Posterior cingulate gyrus (tissue), 11 donors: Measurements from ENCODE around the gene ARPC2.
A peak's percentile ranks its signal among the peaks of the same experiment; 100 is the strongest.

Experiments used
- DNase-seq, 10 donors: peaks; one replicate each; pipeline versions ENCODE4 v3.0.0 to v3.0.0-alpha.2; 2020 to 2021; ENCODE audit warnings: mixed read lengths in 3 of 10
- intact Hi-C: fragments of 100-400 bp; cut with DNase I; formaldehyde crosslinking; loops from one replicate; pipeline ENCODE4 v1.15.1; 2023

Gene ARPC2

GRCh38 chr2:218267259-218267658 is 50.3 kb downstream of the ARPC2 start:
- intact Hi-C loops = no loop called here
- peak in 3 of 10 donors; percentile 6 to 46 (median 25) for DNase-seq

- peak; percentile 100 for DNase-seq
- intact Hi-C loops = loop anchor here (1.0 to 5.0 kb wide), 3 partner anchors 23 to 297 kb away; partner anchors contain the start of genes ARPC2, CNOT9, TMBIM1 and USP37
Measured at GRCh38 chr2:218269900-218270720, 53.1 kb downstream of the ARPC2 start, which contains the start of the genes AAMP and PNKD. Gene AAMP (minus strand): TSS chr2:218270137. CDS start chr2:218270086, 51 bp downstream. Gene PNKD (plus strand): TSS chr2:218270519. CDS start chr2:218270536, 17 bp downstream.

GRCh38 chr2:218270721-218271486 is 53.9 kb downstream of the ARPC2 start:
- intact Hi-C loops = loop anchor here (1.0 to 5.0 kb wide), 3 partner anchors 22 to 296 kb away; partner anchors contain the start of genes ARPC2, CNOT9, TMBIM1 and USP37
- peak in 3 of 10 donors; percentile 11 to 89 (median 70) for DNase-seq

GRCh38 chr2:218271487-218271797 is 54.5 kb downstream of the ARPC2 start:
- intact Hi-C loops = loop anchor here (2.0 to 5.0 kb wide), 2 partner anchors 21 to 296 kb away; partner anchors contain the start of genes CNOT9, TMBIM1 and USP37
- peak in 2 of 10 donors; percentile 38 to 47 for DNase-seq

GRCh38 chr2:218271865-218272530 is 55.0 kb downstream of the ARPC2 start:
- intact Hi-C loops = loop anchor here (2.0 to 5.0 kb wide), 3 partner anchors 21 to 295 kb away; partner anchors contain the start of genes CNOT9, TMBIM1 and USP37
- peak in 2 of 10 donors; percentile 64 to 83 for DNase-seq

- peak; percentile 66 to 97 (median 84) for DNase-seq
- intact Hi-C loops = loop anchor here (2.0 to 5.0 kb wide), 2 partner anchors 124 to 295 kb away; partner anchors contain the start of genes CNOT9 and USP37
Measured at GRCh38 chr2:218272531-218273212, 55.7 kb downstream of the ARPC2 start.

- peak in 1 of 10 donors; percentile 52 for DNase-seq
- intact Hi-C loops = loop anchor here (2.0 to 5.0 kb wide), 2 partner anchors 123 to 294 kb away; partner anchors contain the start of genes CNOT9 and USP37
Measured at GRCh38 chr2:218273214-218273907, 56.4 kb downstream of the ARPC2 start.

GRCh38 chr2:218273908-218274249 is 56.9 kb downstream of the ARPC2 start:
- intact Hi-C loops = loop anchor here (2.0 to 5.0 kb wide), 2 partner anchors 123 to 293 kb away; partner anchors contain the start of genes CNOT9 and USP37
- DNase-seq = no peak

- intact Hi-C loops = loop anchor here (5.0 kb wide), 1 partner anchor 293 kb away; the partner anchor contains the start of genes CNOT9 and USP37
Measured at GRCh38 chr2:218274586-218274985, 57.6 kb downstream of the ARPC2 start.

GRCh38 chr2:218275371-218276072 is 58.5 kb downstream of the ARPC2 start:
- intact Hi-C loops = no loop called here
- DNase-seq = peak in 2 of 10 donors; percentile 29 to 57

More at GRCh38 chr2:218274586-218274985, 57.6 kb downstream of the ARPC2 start:
- no peak for DNase-seq

- DNase-seq = peak in 1 of 10 donors; percentile 55
- intact Hi-C loops = no loop called here
Measured at GRCh38 chr2:218276986-218277755, 60.2 kb downstream of the ARPC2 start.

GRCh38 chr2:218277921-218278320 is 60.9 kb downstream of the ARPC2 start:
- DNase-seq = no peak
- intact Hi-C loops = no loop called here

GRCh38 chr2:218278531-218279360 is 61.8 kb downstream of the ARPC2 start:
- intact Hi-C loops = no loop called here
- peak in 2 of 10 donors; percentile 63 to 68 for DNase-seq

GRCh38 chr2:218280260-218280870 is 63.4 kb downstream of the ARPC2 start:
- intact Hi-C loops = no loop called here
- DNase-seq = no peak

GRCh38 chr2:218281449-218281848 is 64.5 kb downstream of the ARPC2 start:
- intact Hi-C loops = no loop called here
- no peak for DNase-seq
